GM18498 (cell line): ENCODE results near the gene ABCC5.

ENCODE experiments used
- ATAC-seq: cut with Tn5 transposase; IDR thresholded peaks from one replicate; pipeline ENCODE4 v1.9.1; 2021; ENCODE audit warnings: mild to moderate bottlenecking, moderate library complexity; ENCODE audit not compliant: unreplicated experiment

ABCC5 gene

GRCh38 chr3:183981990-183982644, 35.6 kb downstream of the ABCC5 start:
- ATAC-seq = no peak

GRCh38 chr3:183980403-183980802, 37.3 kb downstream of the ABCC5 start:
- ATAC-seq = no peak

GRCh38 chr3:183975981-183976662, 41.6 kb downstream of the ABCC5 start:
- ATAC-seq = no peak

GRCh38 chr3:183968666-183969245, 48.9 kb downstream of the ABCC5 start:
- ATAC-seq = no peak

GRCh38 chr3:183967693-183968092, 50.0 kb downstream of the ABCC5 start:
- ATAC-seq = no peak

GRCh38 chr3:183966361-183966791, 51.3 kb downstream of the ABCC5 start:
- ATAC-seq = no peak

- no peak for ATAC-seq
Observed at GRCh38 chr3:183962807-183963206, 54.9 kb downstream of the ABCC5 start.

GRCh38 chr3:183959214-183959613, 58.5 kb downstream of the ABCC5 start:
- ATAC-seq = no peak

- ATAC-seq = no peak
Observed at GRCh38 chr3:183958775-183959174, 58.9 kb downstream of the ABCC5 start.

GRCh38 chr3:183958226-183958625, 59.5 kb downstream of the ABCC5 start:
- no peak for ATAC-seq

GRCh38 chr3:183954875-183955274, 62.8 kb downstream of the ABCC5 start:
- ATAC-seq = no peak

- no peak for ATAC-seq
Observed at GRCh38 chr3:183953471-183954070, 64.1 kb downstream of the ABCC5 start.

GRCh38 chr3:183951459-183951858, 66.2 kb downstream of the ABCC5 start:
- ATAC-seq = no peak

GRCh38 chr3:183949690-183950089, 68.0 kb downstream of the ABCC5 start:
- ATAC-seq = no peak

GRCh38 chr3:183946037-183946436, 71.6 kb downstream of the ABCC5 start:
- ATAC-seq = no peak

- no peak for ATAC-seq
Observed at GRCh38 chr3:183944775-183945174, 72.9 kb downstream of the ABCC5 start.

- no peak for ATAC-seq
Observed at GRCh38 chr3:183943739-183944138, 73.9 kb downstream of the ABCC5 start.

GRCh38 chr3:183941216-183941615, 76.5 kb downstream of the ABCC5 start:
- ATAC-seq = no peak

GRCh38 chr3:183937601-183938286, 79.9 kb downstream of the ABCC5 start:
- ATAC-seq = no peak

GRCh38 chr3:183933160-183933559, 84.5 kb downstream of the ABCC5 start:
- no peak for ATAC-seq

- no peak for ATAC-seq
Observed at GRCh38 chr3:183931881-183932280, 85.8 kb downstream of the ABCC5 start.
